GM19099 (cell line): ENCODE data around the gene ST3GAL4.

ENCODE experiments used
- POLR2A ChIP-seq: IDR thresholded peaks from 3 replicates; pipeline ENCODE4 v1.6.1; 2011; ENCODE audit warnings: low read depth; ENCODE audit not compliant: insufficient read length; ENCODE audit errors: extremely low read depth

Gene ST3GAL4

GRCh38 chr11:126457817-126458216 lies 102.3 kb downstream of the ST3GAL4 start:
- no peak for TF ChIP-seq POLR2A

DNA sequence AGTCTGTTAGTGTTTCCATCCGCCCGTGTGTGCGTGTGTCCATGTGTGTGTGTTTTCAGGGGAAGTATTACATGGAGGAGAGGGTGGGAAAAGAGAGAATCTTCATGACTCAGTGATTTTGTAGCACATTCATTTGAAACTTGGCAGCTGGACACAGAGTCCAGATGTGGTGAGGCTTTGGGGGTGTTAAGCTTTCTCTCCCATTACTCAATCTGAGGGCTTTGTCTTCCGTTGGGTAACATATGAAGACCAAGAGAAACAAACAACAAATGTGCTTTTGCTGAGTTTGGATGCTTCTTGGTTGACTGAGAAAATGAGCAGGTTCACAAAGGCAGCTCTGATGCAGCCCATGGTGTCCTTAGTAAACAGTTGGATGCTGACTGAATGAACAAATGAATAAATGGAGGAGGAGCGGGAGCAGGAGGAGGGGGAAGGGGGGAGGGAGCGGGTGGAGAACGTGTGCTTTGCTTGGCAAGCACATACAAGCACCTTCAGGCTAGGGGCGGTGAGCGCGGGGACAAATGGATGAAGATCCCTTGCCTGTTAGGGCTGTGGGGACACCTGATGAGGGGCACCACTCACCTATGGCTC lies 104.3 kb downstream of the ST3GAL4 start:
- TF ChIP-seq POLR2A = no peak

DNA sequence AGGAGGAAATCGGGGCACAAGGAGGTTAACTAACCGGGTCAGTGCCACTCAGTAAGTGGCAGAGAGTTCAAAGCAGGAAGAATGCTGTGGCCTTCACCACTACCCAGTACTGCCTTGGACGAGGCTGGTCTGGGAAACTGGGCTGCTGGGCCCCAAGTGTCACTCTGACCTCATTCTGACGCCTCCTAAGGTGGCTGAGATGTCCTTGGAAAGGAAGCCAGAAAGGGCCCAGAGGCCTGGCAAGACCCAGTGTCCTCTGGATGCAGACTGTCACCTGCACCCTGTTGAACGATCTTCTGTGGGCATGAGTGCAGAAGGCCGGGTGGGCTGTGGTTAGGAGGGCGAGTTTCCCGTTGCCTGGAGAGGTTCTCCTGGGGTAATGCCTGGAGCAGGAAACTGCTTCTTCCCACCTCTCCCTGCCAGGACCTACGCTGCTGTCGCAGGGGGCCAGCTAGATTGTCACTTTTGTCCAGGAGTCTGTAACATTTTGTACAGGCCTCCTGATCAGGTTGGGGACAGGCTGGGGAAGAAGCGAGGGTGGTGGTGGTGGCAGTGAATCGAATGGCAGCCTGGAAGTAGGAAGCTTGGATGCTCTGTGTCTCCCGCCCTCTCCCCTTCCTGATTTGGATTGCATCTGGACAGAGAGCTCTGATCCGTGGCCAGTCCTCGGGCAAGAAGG lies 105.1 kb downstream of the ST3GAL4 start:
- no peak for TF ChIP-seq POLR2A

- no peak for TF ChIP-seq POLR2A
Observed at GRCh38 chr11:126461096-126461440, 105.6 kb downstream of the ST3GAL4 start.

- no peak for TF ChIP-seq POLR2A
Observed at GRCh38 chr11:126461996-126462395, 106.5 kb downstream of the ST3GAL4 start.

DNA sequence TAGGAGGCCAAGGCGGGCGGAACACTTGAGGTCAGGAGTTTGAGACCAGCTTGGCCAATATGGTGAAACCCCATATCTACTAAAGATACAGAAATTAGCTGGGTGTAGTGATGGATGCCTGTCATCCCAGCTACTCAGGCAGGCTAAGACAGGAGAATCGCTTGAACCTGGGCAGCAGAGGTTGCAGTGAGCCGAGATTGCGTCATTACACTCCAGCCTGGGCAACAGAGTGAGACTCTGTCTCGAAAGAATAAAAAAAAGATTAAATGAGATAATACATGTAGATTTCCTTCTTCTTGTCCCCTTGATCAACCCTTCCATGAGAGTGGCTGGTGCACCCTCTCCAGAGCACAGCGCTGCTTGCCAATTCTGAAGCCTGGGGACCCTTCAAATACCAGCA lies 106.9 kb downstream of the ST3GAL4 start:
- no peak for TF ChIP-seq POLR2A
